GM23248 (cell line): ENCODE measurements around the gene ZNF562. TPM values are rescaled to one million over a fixed set of nuclear protein-coding genes. Genes with fewer than 3 reads are reported as not detected.

Source experiments
- DNase-seq: peaks from one replicate; pipeline ENCODE4 v3.0.0-alpha.2; 2015
- H2AFZ ChIP-seq: fragments of 200-600 bp; sonication (generic); 2 replicates; pipeline ENCODE4 v1.6.1; 2016; ENCODE audit warnings: antibody characterized with exemption
- H3F3A ChIP-seq: fragments of 200-600 bp; sonication (generic); 2 replicates; pipeline ENCODE4 v1.6.1; 2016; ENCODE audit warnings: mild to moderate bottlenecking, antibody characterized with exemption, mixed run types; ENCODE audit not compliant: insufficient read depth
- H3K27ac ChIP-seq: fragments of 200-600 bp; sonication (generic); 2 replicates; pipeline ENCODE4 v1.5.1; 2016; ENCODE audit warnings: mild to moderate bottlenecking
- H3K27me3 ChIP-seq: fragments of 200-600 bp; sonication (generic); replicated peaks from 2 replicates; pipeline ENCODE4 v1.6.1; 2016; ENCODE audit warnings: mild to moderate bottlenecking; ENCODE audit not compliant: insufficient read depth
- H3K36me3 ChIP-seq: fragments of 200-600 bp; sonication (generic); 2 replicates; pipeline ENCODE4 v1.6.1; 2016; ENCODE audit warnings: low read depth, mild to moderate bottlenecking
- H3K4me1 ChIP-seq: fragments of 200-600 bp; sonication (generic); 2 replicates; pipeline ENCODE4 v1.6.1; 2016; ENCODE audit warnings: mild to moderate bottlenecking; ENCODE audit not compliant: insufficient read depth
- H3K4me2 ChIP-seq: fragments of 200-600 bp; sonication (generic); one replicate; pipeline ENCODE4 v1.6.1; 2016; ENCODE audit warnings: mild to moderate bottlenecking; ENCODE audit not compliant: unreplicated experiment
- H3K4me3 ChIP-seq: fragments of 200-600 bp; sonication (generic); 2 replicates; pipeline ENCODE4 v1.5.1; 2016; ENCODE audit warnings: mild to moderate bottlenecking
- H3K79me2 ChIP-seq: fragments of 200-600 bp; sonication (generic); 2 replicates; pipeline ENCODE4 v1.6.1; 2016; ENCODE audit warnings: mild to moderate bottlenecking; ENCODE audit not compliant: insufficient read depth
- H3K9ac ChIP-seq: fragments of 200-600 bp; sonication (generic); 2 replicates; pipeline ENCODE4 v1.6.1; 2016; ENCODE audit warnings: mild to moderate bottlenecking
- H3K9me2 ChIP-seq: fragments of 200-600 bp; sonication (generic); 2 replicates; pipeline ENCODE4 v1.6.1; 2016; ENCODE audit warnings: mixed run types, mild to moderate bottlenecking, moderate library complexity; ENCODE audit not compliant: insufficient read depth
- H3K9me3 ChIP-seq: fragments of 200-600 bp; sonication (generic); one replicate; pipeline ENCODE4 v1.6.1; 2017; ENCODE audit warnings: low read depth
- H4K20me1 ChIP-seq: fragments of 200-600 bp; sonication (generic); 2 replicates; pipeline ENCODE4 v1.6.0; 2016; ENCODE audit not compliant: insufficient read depth
- EZH2 ChIP-seq: fragments of 200-600 bp; sonication (generic); IDR thresholded peaks from 2 replicates; pipeline ENCODE4 v1.6.1; 2018; ENCODE audit warnings: antibody characterized with exemption, mild to moderate bottlenecking; ENCODE audit not compliant: insufficient read depth, poor library complexity, severe bottlenecking
- EZH2phosphoT487 ChIP-seq: fragments of 200-600 bp; sonication (generic); IDR thresholded peaks from 2 replicates; pipeline ENCODE4 v1.6.1; 2018; ENCODE audit warnings: antibody characterized with exemption, moderate library complexity, mild to moderate bottlenecking, low read depth; ENCODE audit not compliant: insufficient read depth
- WGBS, 2 experiments: methylation state at CpG; one replicate each; pipeline ENCODE4 v1.1.6; 2015 to 2017; ENCODE audit warnings: low lambda C conversion rate in 2 of 2, low coverage in 1 of 2; ENCODE audit errors: missing lambda C conversion rate in 2 of 2; 5-methylcytosine and 5-hydroxymethylcytosine counted together
- in situ Hi-C: fragments of 300-500 bp; cut with MboI; formaldehyde crosslinking; loops from 2 replicates; pipeline ENCODE4 v1.15.0; 2020
- polyA plus RNA-seq: library from polyadenylated mRNA; unstranded; fragments of >200 nt; fragmentation: Nextera tagmentation; extraction: Ambion mirVana; gene quantifications from 2 replicates; pipeline ENCODE4 v1.2.1, GENCODE V29; 2016
- total RNA-seq: library from RNA; depleted of rRNA; stranded (reverse); fragments of >200 nt; shearing (Covaris generic); gene quantifications from 2 replicates; pipeline ENCODE4 v1.2.3, GENCODE V29; 2014

Gene ZNF562
- total and polyA plus RNA-seq, 2 experiments from 2014 or later: 7.2 to 17.5 TPM

DNA sequence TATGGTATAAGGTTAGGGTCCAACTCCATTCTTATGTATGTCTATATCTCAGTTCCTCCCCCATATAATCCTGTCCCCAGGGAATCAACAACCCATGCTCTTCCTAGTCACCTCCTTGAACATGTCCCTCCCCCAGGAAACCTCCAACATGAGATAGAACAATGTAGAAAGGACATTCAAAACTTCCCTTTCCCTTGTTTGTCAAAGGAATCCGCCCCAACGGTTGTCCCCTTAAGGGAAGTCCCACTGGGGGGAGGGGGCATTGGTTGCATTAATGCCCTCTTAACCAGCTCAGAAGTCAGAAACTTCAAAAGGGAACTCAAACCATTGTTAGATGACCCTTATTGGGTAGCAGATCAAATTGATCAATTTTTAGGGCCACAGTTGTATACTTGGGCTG lies 47.0 kb downstream of the ZNF562 start:
- Histone ChIP-seq H3K4me2 (no peak overlapping the region), H3K27ac (no peak overlapping the region), H3F3A (no peaks in the 10 kb centered on the region; the same call in 1 of the 2 replicates), H2AFZ (no peak overlapping the region), H3K36me3 (no peaks in the 10 kb centered on the region), H3K4me1 (no peaks in the 10 kb centered on the region), H4K20me1 (no peaks in the 10 kb centered on the region), H3K9ac (no peak overlapping the region), H3K27me3 (no peaks in the 10 kb centered on the region), H3K79me2 (0 out of 2 replicates have a peak, but pooled peaks cover 3% of the 10 kb centered on the region), H3K4me3 (no peak overlapping the region), H3K9me3 (no peaks in the 10 kb centered on the region), H3K9me2 (no peaks in the 10 kb centered on the region)
- 77 to 91% methylated on average over 2 of the region's 2 CpGs for WGBS, 2 experiments
- no peak for DNase-seq
- in situ Hi-C loops: loop anchor here (10.0 kb wide), 1 partner anchor 157 kb away; no protein-coding TSS in a partner anchor
- TF ChIP-seq EZH2phosphoT487: no peak
- TF ChIP-seq EZH2: no peak

DNA sequence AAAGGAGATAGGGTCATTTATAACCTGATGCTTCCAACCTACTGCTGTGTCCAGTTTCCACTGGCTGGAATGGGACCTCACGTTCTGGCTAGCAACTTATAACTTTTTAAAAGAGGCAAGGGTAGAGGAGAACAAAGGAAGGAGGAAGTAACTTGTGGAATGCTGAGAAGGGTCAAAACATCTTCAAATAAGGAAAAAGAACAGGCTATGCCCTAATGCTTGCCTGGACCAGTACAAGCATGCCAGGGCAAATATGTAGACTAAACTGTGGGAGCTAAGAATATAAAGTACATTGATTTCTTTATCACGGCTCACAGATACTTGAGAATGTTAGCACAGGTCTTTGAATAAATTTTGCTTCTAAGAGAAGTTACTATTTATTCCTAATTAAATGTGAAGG lies 52.4 kb downstream of the ZNF562 start:
- Histone ChIP-seq H3K79me2 (peaks cover 34% of the 10 kb centered on the region), H3K4me3 (no peak overlapping the region), H2AFZ (no peak overlapping the region), H3K9me2 (no peaks in the 10 kb centered on the region), H3F3A (peaks cover 9% of the 10 kb centered on the region; the same call in 1 of the 2 replicates), H3K9me3 (no peaks in the 10 kb centered on the region), H3K4me1 (0 out of 2 replicates have a peak, but pooled peaks cover 6% of the 10 kb centered on the region), H3K27ac (no peak overlapping the region), H3K36me3 (peaks cover 11% of the 10 kb centered on the region), H3K9ac (no peak overlapping the region), H3K4me2 (peak overlapping the region; percentile 92), H3K27me3 (no peaks in the 10 kb centered on the region), H4K20me1 (no peaks in the 10 kb centered on the region)
- 91 to 96% methylated on average over 2 of the region's 2 CpGs for WGBS, 2 experiments
- in situ Hi-C loops: loop anchor here (10.0 kb wide), 1 partner anchor 162 kb away; no protein-coding TSS in a partner anchor
- no peak for DNase-seq
- no peak for TF ChIP-seq EZH2
- TF ChIP-seq EZH2phosphoT487: no peak

DNA sequence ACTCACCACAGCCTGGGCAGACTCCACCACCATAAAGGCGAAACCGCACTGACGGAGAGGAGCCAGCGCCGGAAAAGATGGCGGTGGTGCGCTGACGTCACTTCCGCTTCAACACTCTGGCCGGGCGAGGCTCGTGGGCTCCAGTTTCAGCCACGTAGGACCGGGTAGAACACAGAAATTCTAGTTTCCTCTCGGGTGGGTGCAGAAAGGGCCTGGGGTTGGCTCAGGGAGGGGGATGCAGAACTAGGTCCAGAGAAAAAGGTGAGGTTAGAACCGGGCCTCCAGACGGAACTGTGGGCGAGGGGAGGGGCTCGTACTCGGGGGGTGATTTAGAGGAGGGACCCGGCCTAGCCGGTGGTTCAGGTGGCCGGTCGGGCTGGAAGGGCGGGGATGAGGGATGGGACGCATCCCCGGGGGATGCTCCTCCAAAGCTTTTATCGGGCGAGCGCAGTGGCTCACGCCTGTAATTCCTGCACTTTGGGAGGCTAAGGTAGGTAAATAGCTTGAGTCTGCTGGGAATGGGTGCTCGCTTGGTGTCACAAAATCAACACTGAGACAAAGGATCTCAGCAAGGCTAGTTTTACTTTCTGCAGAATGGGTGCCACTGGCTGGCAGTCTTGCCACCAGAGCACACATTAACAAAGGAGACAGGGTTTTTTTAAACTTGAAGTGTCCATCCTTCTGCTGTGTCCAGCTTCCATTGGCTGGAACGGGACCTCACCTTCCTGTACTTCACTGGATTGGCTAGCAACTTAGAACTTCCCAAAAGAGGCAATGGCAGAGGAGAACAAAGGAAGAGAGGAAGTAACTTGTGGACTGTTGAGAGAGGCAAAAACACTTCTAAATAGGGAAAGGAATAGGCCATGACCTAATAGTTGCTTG lies 53.5 kb downstream of the ZNF562 start, which contains the start of gene ZNF561:
Gene ZNF561, minus strand, starts transcription at position 77 of the 882 bp plus-strand sequence. CDS start 1,776 bp downstream, outside the sequence.
- TF ChIP-seq EZH2phosphoT487 (no peak), EZH2 (no peak)
- H3K9me3 ChIP-seq: no peaks in the 10 kb centered on the region
- 0 out of 2 replicates have a peak, but pooled peaks cover 6% of the 10 kb centered on the region for H3K4me1 ChIP-seq
- in situ Hi-C loops: loop anchor here (10.0 kb wide), 1 partner anchor 163 kb away; no protein-coding TSS in a partner anchor
- H2AFZ ChIP-seq: peak within 1 kb of the TSS; percentile 92
- H4K20me1 ChIP-seq: no peaks in the 10 kb centered on the region
- DNase-seq: peak; percentile 96
- H3K36me3 ChIP-seq: peaks cover 19% of the 10 kb centered on the region
- H3K9me2 ChIP-seq: no peaks in the 10 kb centered on the region
- peak within 1 kb of the TSS; percentile 95 for H3K27ac ChIP-seq
- 1% methylated on average over 22 to 33 of the region's 33 CpGs for WGBS, 2 experiments
- peaks cover 9% of the 10 kb centered on the region; the same call in 1 of the 2 replicates for H3F3A ChIP-seq
- H3K4me2 ChIP-seq: peak within 1 kb of the TSS; percentile 92
- H3K27me3 ChIP-seq: no peaks in the 10 kb centered on the region
- H3K79me2 ChIP-seq: peaks cover 39% of the 10 kb centered on the region
- peak within 1 kb of the TSS; percentile 98 for H3K4me3 ChIP-seq
- H3K9ac ChIP-seq: peak within 1 kb of the TSS; percentile 93

DNA sequence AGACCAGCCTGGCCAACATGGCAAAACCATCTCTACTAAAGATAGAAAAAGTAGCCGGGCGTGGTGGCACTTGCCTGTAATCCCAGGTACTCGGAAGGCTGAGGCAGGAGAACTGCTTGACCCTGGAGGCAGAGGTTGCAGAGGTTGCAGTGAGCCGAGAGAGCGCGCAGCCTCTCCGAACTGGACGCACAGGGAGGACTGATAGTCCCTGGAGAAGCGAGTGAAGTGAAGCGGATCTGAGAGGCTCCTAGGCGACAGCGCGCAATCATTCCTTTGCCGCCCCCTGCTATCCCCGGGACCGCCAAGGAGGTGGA lies 54.1 kb downstream of the ZNF562 start:
- Histone ChIP-seq H3K9me2 (no peaks in the 10 kb centered on the region), H2AFZ (peak overlapping the region; percentile 92), H3K9me3 (no peaks in the 10 kb centered on the region), H3K9ac (peak overlapping the region; percentile 93), H3K4me1 (0 out of 2 replicates have a peak, but pooled peaks cover 6% of the 10 kb centered on the region), H3K4me2 (peak overlapping the region; percentile 92), H3K79me2 (peaks cover 39% of the 10 kb centered on the region), H3K27ac (peak overlapping the region; percentile 95), H3K36me3 (peaks cover 25% of the 10 kb centered on the region), H3K4me3 (peak overlapping the region; percentile 98), H3K27me3 (no peaks in the 10 kb centered on the region), H3F3A (peaks cover 9% of the 10 kb centered on the region; the same call in 1 of the 2 replicates), H4K20me1 (no peaks in the 10 kb centered on the region)
- in situ Hi-C loops: loop anchor here (10.0 kb wide), 1 partner anchor 164 kb away; no protein-coding TSS in a partner anchor
- WGBS, 2 experiments: 2 to 4% methylated on average over 16 of the region's 16 CpGs
- DNase-seq: no peak
- TF ChIP-seq EZH2 (no peak), EZH2phosphoT487 (no peak)
